ENCODE measurements around the gene RASSF5.

DNA sequence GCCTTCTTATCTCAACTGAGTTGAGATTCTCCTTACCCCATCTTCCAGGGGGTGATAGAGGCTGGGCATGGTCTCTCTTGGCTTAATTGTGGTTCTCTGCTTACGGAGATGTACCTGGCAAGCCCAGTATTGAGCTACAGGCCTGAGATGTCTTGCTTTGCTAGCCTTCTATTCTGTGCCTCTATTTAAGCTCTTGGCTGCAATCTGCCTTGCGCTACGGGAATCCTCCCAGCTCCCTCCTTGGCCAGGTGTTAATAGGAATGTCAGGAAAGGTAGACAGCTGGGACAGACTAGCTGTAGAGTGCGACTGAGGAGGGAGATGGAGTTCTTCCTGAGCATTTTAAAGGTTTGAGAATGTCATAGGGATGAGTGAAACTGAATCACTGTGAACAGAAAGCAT lies 47.6 kb upstream of the RASSF5 start:
- TF ChIP-seq CTCF (IDR thresholded peaks at IDR 0.05) = no peak
- TF ChIP-seq POLR2A (IDR thresholded peaks at IDR 0.05) = no peak
